ENCODE data around the gene CD36. TPM values are rescaled to one million over a fixed set of nuclear protein-coding genes. Genes with fewer than 3 reads are reported as not detected.

Gene CD36
- total and polyA plus RNA-seq, 10 of the 15 experiments (the other 5 are each of a cell fraction or from before 2014, with no cell fraction given), result 0.20 to 283 (median 172) TPM

- TF ChIP-seq POU2F2 (IDR thresholded peaks at IDR 0.05; ENCODE audit: borderline replicate concordance, low read depth, low read length) (no peak), CUX1 (IDR thresholded peaks at IDR 0.05; ENCODE audit: insufficient replicate concordance, low read depth, low read length) (no peak), TARDBP (IDR thresholded peaks at IDR 0.05; ENCODE audit: borderline replicate concordance) (no peak), MLLT1 (IDR thresholded peaks at IDR 0.05) (no peak), SMAD5 (IDR thresholded peaks at IDR 0.05; ENCODE audit: low read depth) (no peak), POLR2A (IDR thresholded peaks at IDR 0.05; ENCODE audit: low read depth, low read length) (no peak), CREM (IDR thresholded peaks at IDR 0.05; ENCODE audit: low read depth) (no peak), FOXK2 (IDR thresholded peaks at IDR 0.05) (no peak)
- H3K27me3 ChIP-seq (replicated peaks in 1 of 2; ENCODE audit: control insufficient read depth in 2 of 2, insufficient read depth in 2 of 2, low read length in 1 of 2), result no peaks in the 10 kb centered on the region
- H3K27ac ChIP-seq (ENCODE audit: control insufficient read depth, insufficient read depth), result no peak overlapping the region
- ChIA-PET CTCF (no interaction called here), RAD21 (ENCODE audit: unreplicated experiment) (no interaction called here), POLR2A (no interaction called here), SMC1A (ENCODE audit: uncharacterized antibody, unreplicated experiment) (no interaction called here)
- H3K4me1 ChIP-seq (ENCODE audit: control insufficient read depth, insufficient read depth, low read length), result no peaks in the 10 kb centered on the region
- FAIRE-seq (no peak), DNase-seq (ENCODE audit: low read depth, low spot score) (no peak), ATAC-seq (no peak)
- H4K20me1 ChIP-seq (ENCODE audit: control insufficient read depth, insufficient read depth), result no peaks in the 10 kb centered on the region
- H3K4me2 ChIP-seq (ENCODE audit: control insufficient read depth, insufficient read depth), result no peak overlapping the region
- in situ Hi-C loops (cut with MboI), result no loop called here
- no peak overlapping the region for H3K9ac ChIP-seq (ENCODE audit: control insufficient read depth, insufficient read depth, low read length)
- BruUV-seq (replicated peaks), result no TSS peak
- intact Hi-C loops (cut with micrococcal nuclease; ENCODE audit: unreplicated experiment), result no loop called here
- H3K79me2 ChIP-seq (ENCODE audit: control insufficient read depth, insufficient read depth, low read length), result no peaks in the 10 kb centered on the region
- no peaks in the 10 kb centered on the region for H3K36me3 ChIP-seq (ENCODE audit: control insufficient read depth in 2 of 2, insufficient read depth in 2 of 2, low read length in 1 of 2)
- WGBS (ENCODE audit: insufficient coverage, insufficient replicate concordance, low lambda C conversion rate, missing lambda C conversion rate), result 77% methylated on average over 1 of the region's 1 CpG
- no peak overlapping the region for H3K4me3 ChIP-seq
- H2AFZ ChIP-seq (ENCODE audit: control insufficient read depth, low read depth, low read length), result no peak overlapping the region
- no peaks in the 10 kb centered on the region for H3K9me3 ChIP-seq (replicated peaks; ENCODE audit: control insufficient read depth, insufficient read depth, low read length)
Measured at GRCh38 chr7:80613519-80613918, 24.9 kb upstream of the CD36 start.
